Measurements from ENCODE around the gene TOP2B.

The TOP2B gene

DNA sequence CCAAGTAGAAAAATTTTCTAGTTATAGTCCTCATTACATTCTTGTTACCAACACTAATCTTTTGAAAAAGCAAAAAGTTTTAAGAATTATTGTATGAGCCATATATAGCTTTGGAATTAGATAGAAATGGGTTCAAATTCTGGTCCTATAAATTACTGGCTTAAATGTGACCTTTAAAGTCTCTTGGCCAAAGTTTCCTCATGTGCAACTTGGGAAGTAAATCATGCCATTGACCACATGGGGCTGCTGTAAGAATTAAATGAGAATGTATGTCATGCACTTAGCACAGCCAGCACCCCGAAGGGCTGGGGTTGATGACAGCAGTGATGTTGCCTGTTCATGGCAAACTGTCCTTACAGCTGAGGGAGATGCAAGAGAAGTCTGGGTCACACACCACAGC is 108.3 kb downstream of the TOP2B start:
- POLR2A ChIA-PET: no interaction called here
- no peak overlapping the region for H3K27ac ChIP-seq (ENCODE audit: extremely low read depth, low read depth, low read length)
- CTCF ChIA-PET: interaction anchor here (1.4 kb wide), 1 partner anchor 15 kb away, joined by 3 read pairs; no protein-coding TSS in a partner anchor
- no peak overlapping the region for H3K4me3 ChIP-seq (ENCODE audit: low read depth, low read length)
- H3K36me3 ChIP-seq (ENCODE audit: control insufficient read depth in 2 of 2, insufficient read depth in 1 of 2, low read length in 2 of 2): no peaks in the 10 kb centered on the region
- no peaks in the 10 kb centered on the region for H3K4me1 ChIP-seq (ENCODE audit: control insufficient read depth, insufficient read depth, low read length)
- no peaks in the 10 kb centered on the region for H3K9me3 ChIP-seq (ENCODE audit: control insufficient read depth, insufficient read depth, low read depth, low read length)
- TF ChIP-seq ZNF785 (tag by site-specific recombination; IDR thresholded peaks at IDR 0.05) (no peak), ZNF350 (tag by site-specific recombination; IDR thresholded peaks at IDR 0.05) (no peak), ZNF433 (tag by site-specific recombination; IDR thresholded peaks at IDR 0.05; ENCODE audit: low read depth) (no peak), KLF16 (tag by site-specific recombination; IDR thresholded peaks at IDR 0.05) (no peak), ZNF610 (tag by site-specific recombination; IDR thresholded peaks at IDR 0.05; ENCODE audit: borderline replicate concordance) (no peak), ZNF501 (tag by site-specific recombination; IDR thresholded peaks at IDR 0.05) (no peak), ZNF76 (tag by site-specific recombination; IDR thresholded peaks at IDR 0.05; ENCODE audit: borderline replicate concordance, low read depth) (no peak), ZNF391 (tag by site-specific recombination; IDR thresholded peaks at IDR 0.05; ENCODE audit: borderline replicate concordance, low read depth) (no peak), OVOL3 (tag by site-specific recombination; IDR thresholded peaks at IDR 0.05) (no peak), KLF9 (tag by site-specific recombination; IDR thresholded peaks at IDR 0.05; ENCODE audit: low read depth) (no peak), ZNF223 (tag by site-specific recombination; IDR thresholded peaks at IDR 0.05) (no peak), TRIM28 (IDR thresholded peaks at IDR 0.05; ENCODE audit: borderline replicate concordance, low read length) (no peak), SP7 (tag by site-specific recombination; IDR thresholded peaks at IDR 0.05) (no peak), ZBTB7A (tag by site-specific recombination; IDR thresholded peaks at IDR 0.05; ENCODE audit: low read depth) (no peak)
- TF ChIP-seq, protein P1, sequence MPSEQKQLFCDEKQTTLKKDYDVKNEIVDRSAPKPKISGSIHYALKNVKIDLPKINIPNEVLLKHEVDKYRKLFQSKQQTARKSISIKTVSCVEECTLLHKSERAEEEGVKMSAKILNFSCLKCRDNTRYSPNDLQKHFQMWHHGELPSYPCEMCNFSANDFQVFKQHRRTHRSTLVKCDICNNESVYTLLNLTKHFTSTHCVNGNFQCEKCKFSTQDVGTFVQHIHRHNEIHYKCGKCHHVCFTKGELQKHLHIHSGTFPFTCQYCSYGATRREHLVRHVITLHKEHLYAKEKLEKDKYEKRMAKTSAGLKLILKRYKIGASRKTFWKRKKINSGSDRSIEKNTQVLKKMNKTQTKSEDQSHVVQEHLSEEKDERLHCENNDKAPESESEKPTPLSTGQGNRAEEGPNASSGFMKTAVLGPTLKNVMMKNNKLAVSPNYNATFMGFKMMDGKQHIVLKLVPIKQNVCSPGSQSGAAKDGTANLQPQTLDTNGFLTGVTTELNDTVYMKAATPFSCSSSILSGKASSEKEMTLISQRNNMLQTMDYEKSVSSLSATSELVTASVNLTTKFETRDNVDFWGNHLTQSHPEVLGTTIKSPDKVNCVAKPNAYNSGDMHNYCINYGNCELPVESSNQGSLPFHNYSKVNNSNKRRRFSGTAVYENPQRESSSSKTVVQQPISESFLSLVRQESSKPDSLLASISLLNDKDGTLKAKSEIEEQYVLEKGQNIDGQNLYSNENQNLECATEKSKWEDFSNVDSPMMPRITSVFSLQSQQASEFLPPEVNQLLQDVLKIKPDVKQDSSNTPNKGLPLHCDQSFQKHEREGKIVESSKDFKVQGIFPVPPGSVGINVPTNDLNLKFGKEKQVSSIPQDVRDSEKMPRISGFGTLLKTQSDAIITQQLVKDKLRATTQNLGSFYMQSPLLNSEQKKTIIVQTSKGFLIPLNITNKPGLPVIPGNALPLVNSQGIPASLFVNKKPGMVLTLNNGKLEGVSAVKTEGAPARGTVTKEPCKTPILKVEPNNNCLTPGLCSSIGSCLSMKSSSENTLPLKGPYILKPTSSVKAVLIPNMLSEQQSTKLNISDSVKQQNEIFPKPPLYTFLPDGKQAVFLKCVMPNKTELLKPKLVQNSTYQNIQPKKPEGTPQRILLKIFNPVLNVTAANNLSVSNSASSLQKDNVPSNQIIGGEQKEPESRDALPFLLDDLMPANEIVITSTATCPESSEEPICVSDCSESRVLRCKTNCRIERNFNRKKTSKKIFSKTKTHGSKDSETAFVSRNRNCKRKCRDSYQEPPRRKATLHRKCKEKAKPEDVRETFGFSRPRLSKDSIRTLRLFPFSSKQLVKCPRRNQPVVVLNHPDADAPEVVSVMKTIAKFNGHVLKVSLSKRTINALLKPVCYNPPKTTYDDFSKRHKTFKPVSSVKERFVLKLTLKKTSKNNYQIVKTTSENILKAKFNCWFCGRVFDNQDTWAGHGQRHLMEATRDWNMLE (tag by site-specific recombination; conservative IDR thresholded peaks at IDR 0.05; ENCODE audit: low read depth): no peak
- TF ChIP-seq, protein P2, sequence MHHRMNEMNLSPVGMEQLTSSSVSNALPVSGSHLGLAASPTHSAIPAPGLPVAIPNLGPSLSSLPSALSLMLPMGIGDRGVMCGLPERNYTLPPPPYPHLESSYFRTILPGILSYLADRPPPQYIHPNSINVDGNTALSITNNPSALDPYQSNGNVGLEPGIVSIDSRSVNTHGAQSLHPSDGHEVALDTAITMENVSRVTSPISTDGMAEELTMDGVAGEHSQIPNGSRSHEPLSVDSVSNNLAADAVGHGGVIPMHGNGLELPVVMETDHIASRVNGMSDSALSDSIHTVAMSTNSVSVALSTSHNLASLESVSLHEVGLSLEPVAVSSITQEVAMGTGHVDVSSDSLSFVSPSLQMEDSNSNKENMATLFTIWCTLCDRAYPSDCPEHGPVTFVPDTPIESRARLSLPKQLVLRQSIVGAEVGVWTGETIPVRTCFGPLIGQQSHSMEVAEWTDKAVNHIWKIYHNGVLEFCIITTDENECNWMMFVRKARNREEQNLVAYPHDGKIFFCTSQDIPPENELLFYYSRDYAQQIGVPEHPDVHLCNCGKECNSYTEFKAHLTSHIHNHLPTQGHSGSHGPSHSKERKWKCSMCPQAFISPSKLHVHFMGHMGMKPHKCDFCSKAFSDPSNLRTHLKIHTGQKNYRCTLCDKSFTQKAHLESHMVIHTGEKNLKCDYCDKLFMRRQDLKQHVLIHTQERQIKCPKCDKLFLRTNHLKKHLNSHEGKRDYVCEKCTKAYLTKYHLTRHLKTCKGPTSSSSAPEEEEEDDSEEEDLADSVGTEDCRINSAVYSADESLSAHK (tag by site-specific recombination; IDR thresholded peaks at IDR 0.05): no peak

DNA sequence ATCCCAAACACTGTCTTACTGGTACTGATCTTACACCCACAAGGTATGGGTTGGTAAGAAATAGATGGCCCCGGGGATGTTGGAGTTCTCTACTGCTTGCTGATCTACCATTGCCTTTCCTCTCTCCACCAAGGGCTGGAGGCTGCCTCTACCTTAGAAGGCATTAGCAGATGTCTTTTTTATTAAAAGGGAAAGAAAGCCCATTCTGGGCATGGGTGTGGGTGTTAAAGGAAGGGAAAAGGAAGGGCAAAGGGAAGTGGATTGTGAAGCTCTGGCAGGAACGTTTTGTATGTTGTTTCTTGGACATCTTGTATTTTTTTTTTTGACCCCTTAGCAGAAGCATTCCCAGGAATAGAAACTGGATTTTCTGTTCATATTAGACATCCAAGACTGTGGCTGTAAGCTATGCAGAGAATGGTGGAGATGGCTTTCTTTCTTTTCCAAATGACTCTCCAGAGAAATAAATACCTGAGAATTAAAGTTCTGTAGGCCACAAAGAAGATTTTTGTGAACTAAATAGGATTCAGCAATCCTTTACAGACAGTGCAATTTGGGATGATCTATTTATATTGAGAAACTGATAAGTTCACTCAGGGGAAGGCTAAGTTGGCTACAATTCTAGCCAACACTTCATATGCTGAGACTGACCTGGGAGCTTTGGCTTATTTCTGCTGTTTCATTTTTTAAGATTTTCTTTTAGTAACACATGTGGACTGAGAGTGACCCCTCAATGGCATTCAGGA is 108.8 kb downstream of the TOP2B start:
- no peak overlapping the region for H3K27ac ChIP-seq (ENCODE audit: extremely low read depth, low read depth, low read length)
- no peaks in the 10 kb centered on the region for H3K4me1 ChIP-seq (ENCODE audit: control insufficient read depth, insufficient read depth, low read length)
- no peaks in the 10 kb centered on the region for H3K36me3 ChIP-seq (ENCODE audit: control insufficient read depth in 2 of 2, insufficient read depth in 1 of 2, low read length in 2 of 2)
- ChIA-PET POLR2A (no interaction called here), CTCF (interaction anchor here (1.4 kb wide), 1 partner anchor 14 kb away, joined by 3 read pairs; no protein-coding TSS in a partner anchor)
- TF ChIP-seq ZNF133 (tag by site-specific recombination; IDR thresholded peaks at IDR 0.05) (no peak), YY1 (tag by site-specific recombination; IDR thresholded peaks at IDR 0.05) (no peak), ZNF292 (tag by site-specific recombination; IDR thresholded peaks at IDR 0.05; ENCODE audit: borderline replicate concordance, low read depth) (no peak), ZNF558 (tag by site-specific recombination; IDR thresholded peaks at IDR 0.05) (no peak), ZNF777 (tag by site-specific recombination; IDR thresholded peaks at IDR 0.05; ENCODE audit: borderline replicate concordance) (no peak)
- TF ChIP-seq, protein P3, sequence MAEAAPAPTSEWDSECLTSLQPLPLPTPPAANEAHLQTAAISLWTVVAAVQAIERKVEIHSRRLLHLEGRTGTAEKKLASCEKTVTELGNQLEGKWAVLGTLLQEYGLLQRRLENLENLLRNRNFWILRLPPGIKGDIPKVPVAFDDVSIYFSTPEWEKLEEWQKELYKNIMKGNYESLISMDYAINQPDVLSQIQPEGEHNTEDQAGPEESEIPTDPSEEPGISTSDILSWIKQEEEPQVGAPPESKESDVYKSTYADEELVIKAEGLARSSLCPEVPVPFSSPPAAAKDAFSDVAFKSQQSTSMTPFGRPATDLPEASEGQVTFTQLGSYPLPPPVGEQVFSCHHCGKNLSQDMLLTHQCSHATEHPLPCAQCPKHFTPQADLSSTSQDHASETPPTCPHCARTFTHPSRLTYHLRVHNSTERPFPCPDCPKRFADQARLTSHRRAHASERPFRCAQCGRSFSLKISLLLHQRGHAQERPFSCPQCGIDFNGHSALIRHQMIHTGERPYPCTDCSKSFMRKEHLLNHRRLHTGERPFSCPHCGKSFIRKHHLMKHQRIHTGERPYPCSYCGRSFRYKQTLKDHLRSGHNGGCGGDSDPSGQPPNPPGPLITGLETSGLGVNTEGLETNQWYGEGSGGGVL (tag by site-specific recombination; IDR thresholded peaks at IDR 0.05): no peak
- H3K9me3 ChIP-seq (ENCODE audit: control insufficient read depth, insufficient read depth, low read depth, low read length): no peaks in the 10 kb centered on the region
- no peak overlapping the region for H3K4me3 ChIP-seq (ENCODE audit: low read depth, low read length)

All from HEK293 (cell line).